ENCODE data around the gene C11orf86. TPM values are rescaled to one million over a fixed set of nuclear protein-coding genes. Genes with fewer than 3 reads are reported as not detected.
"Not testable (repeated sequence)": the region's sequence is repeated elsewhere in the genome, so short reads cannot be mapped to it uniquely, and the experiment has no call there.

The C11orf86 gene
- total RNA-seq, 1 donor from 2014 or later: not detected

GRCh38 chr11:66986178-66986545 is 11.1 kb downstream of the C11orf86 start:
- no peak for DNase-seq (ENCODE audit: low spot score)
- H3K36me3 Mint-ChIP-seq (ENCODE audit: low read depth): peaks cover 2% of the 10 kb centered on the region
- no peaks in the 10 kb centered on the region for H3K4me1 Mint-ChIP-seq (ENCODE audit: low read depth)
- no peaks in the 10 kb centered on the region for H3K9me3 Mint-ChIP-seq
- H3K27me3 Mint-ChIP-seq (ENCODE audit: insufficient read depth): peaks cover 8% of the 10 kb centered on the region
- H3K4me3 Mint-ChIP-seq: no peak overlapping the region
- intact Hi-C loops (cut with micrococcal nuclease): no loop called here
- no peak overlapping the region for H3K27ac Mint-ChIP-seq

- H3K9me3 Mint-ChIP-seq: no peaks in the 10 kb centered on the region
- peaks cover 2% of the 10 kb centered on the region for H3K36me3 Mint-ChIP-seq (ENCODE audit: low read depth)
- DNase-seq (ENCODE audit: low spot score): no peak
- H3K4me1 Mint-ChIP-seq (ENCODE audit: low read depth): no peaks in the 10 kb centered on the region
- intact Hi-C loops (cut with micrococcal nuclease): no loop called here
- no peak overlapping the region for H3K4me3 Mint-ChIP-seq
- peaks cover 8% of the 10 kb centered on the region for H3K27me3 Mint-ChIP-seq (ENCODE audit: insufficient read depth)
- H3K27ac Mint-ChIP-seq: no peak overlapping the region
These were observed 12.1 kb downstream of the C11orf86 start for GRCh38 chr11:66987158-66987620.

- H3K27me3 Mint-ChIP-seq (ENCODE audit: insufficient read depth): peaks cover 8% of the 10 kb centered on the region
- H3K27ac Mint-ChIP-seq: no peak overlapping the region
- no peak overlapping the region for H3K4me3 Mint-ChIP-seq
- no peaks in the 10 kb centered on the region for H3K9me3 Mint-ChIP-seq
- no peak for DNase-seq (ENCODE audit: low spot score)
- H3K4me1 Mint-ChIP-seq (ENCODE audit: low read depth): no peaks in the 10 kb centered on the region
- no peaks in the 10 kb centered on the region for H3K36me3 Mint-ChIP-seq (ENCODE audit: low read depth)
- intact Hi-C loops (cut with micrococcal nuclease): no loop called here
These were observed 13.0 kb downstream of the C11orf86 start for GRCh38 chr11:66987924-66988637.

- DNase-seq (ENCODE audit: low spot score); H3K36me3 Mint-ChIP-seq (ENCODE audit: low read depth); intact Hi-C loops (cut with micrococcal nuclease); H3K9me3 Mint-ChIP-seq; H3K27me3 Mint-ChIP-seq (ENCODE audit: insufficient read depth); H3K4me3 Mint-ChIP-seq; H3K4me1 Mint-ChIP-seq (ENCODE audit: low read depth); H3K27ac Mint-ChIP-seq: not testable (repeated sequence)
These were observed 13.6 kb downstream of the C11orf86 start for GRCh38 chr11:66988741-66989140.

GRCh38 chr11:66989360-66989759 is 14.3 kb downstream of the C11orf86 start:
- H3K4me3 Mint-ChIP-seq; DNase-seq (ENCODE audit: low spot score); H3K36me3 Mint-ChIP-seq (ENCODE audit: low read depth); H3K9me3 Mint-ChIP-seq; H3K4me1 Mint-ChIP-seq (ENCODE audit: low read depth); intact Hi-C loops (cut with micrococcal nuclease); H3K27me3 Mint-ChIP-seq (ENCODE audit: insufficient read depth); H3K27ac Mint-ChIP-seq: not testable (repeated sequence)

- Mint-ChIP-seq H3K4me1 (ENCODE audit: low read depth) (no peaks in the 10 kb centered on the region), H3K27me3 (ENCODE audit: insufficient read depth) (peaks cover 7% of the 10 kb centered on the region), H3K27ac (no peak overlapping the region), H3K9me3 (no peaks in the 10 kb centered on the region), H3K36me3 (ENCODE audit: low read depth) (no peaks in the 10 kb centered on the region), H3K4me3 (no peak overlapping the region)
- intact Hi-C loops (cut with micrococcal nuclease): no loop called here
- no peak for DNase-seq (ENCODE audit: low spot score)
These were observed 16.9 kb downstream of the C11orf86 start for GRCh38 chr11:66992041-66992440.

GRCh38 chr11:66996609-66997273 is 21.6 kb downstream of the C11orf86 start:
- Mint-ChIP-seq H3K9me3 (no peaks in the 10 kb centered on the region), H3K27me3 (ENCODE audit: insufficient read depth) (peaks cover 7% of the 10 kb centered on the region)

GRCh38 chr11:66999555-66999954 is 24.5 kb downstream of the C11orf86 start:
- no peak overlapping the region for H3K4me3 Mint-ChIP-seq
- H3K36me3 Mint-ChIP-seq (ENCODE audit: low read depth): no peaks in the 10 kb centered on the region
- DNase-seq (ENCODE audit: low spot score): no peak
- H3K27me3 Mint-ChIP-seq (ENCODE audit: insufficient read depth): peaks cover 4% of the 10 kb centered on the region
- intact Hi-C loops (cut with micrococcal nuclease): no loop called here
- no peaks in the 10 kb centered on the region for H3K9me3 Mint-ChIP-seq
- no peaks in the 10 kb centered on the region for H3K4me1 Mint-ChIP-seq (ENCODE audit: low read depth)
- H3K27ac Mint-ChIP-seq: no peak overlapping the region

More at GRCh38 chr11:66996609-66997273, 21.6 kb downstream of the C11orf86 start:
- no peak overlapping the region for H3K4me3 Mint-ChIP-seq
- intact Hi-C loops (cut with micrococcal nuclease): no loop called here
- DNase-seq (ENCODE audit: low spot score): no peak
- H3K27ac Mint-ChIP-seq: no peak overlapping the region
- H3K36me3 Mint-ChIP-seq (ENCODE audit: low read depth): no peaks in the 10 kb centered on the region
- no peaks in the 10 kb centered on the region for H3K4me1 Mint-ChIP-seq (ENCODE audit: low read depth)

GRCh38 chr11:67001332-67001731 is 26.2 kb downstream of the C11orf86 start:
- no peaks in the 10 kb centered on the region for H3K4me1 Mint-ChIP-seq (ENCODE audit: low read depth)
- no peak overlapping the region for H3K27ac Mint-ChIP-seq

GRCh38 chr11:67002297-67002913 is 27.3 kb downstream of the C11orf86 start:
- H3K27me3 Mint-ChIP-seq (ENCODE audit: insufficient read depth): peaks cover 5% of the 10 kb centered on the region
- H3K9me3 Mint-ChIP-seq: no peaks in the 10 kb centered on the region
- intact Hi-C loops (cut with micrococcal nuclease): no loop called here
- H3K27ac Mint-ChIP-seq: no peak overlapping the region
- no peaks in the 10 kb centered on the region for H3K36me3 Mint-ChIP-seq (ENCODE audit: low read depth)
- no peaks in the 10 kb centered on the region for H3K4me1 Mint-ChIP-seq (ENCODE audit: low read depth)
- no peak for DNase-seq (ENCODE audit: low spot score)
- H3K4me3 Mint-ChIP-seq: no peak overlapping the region

More at GRCh38 chr11:67001332-67001731, 26.2 kb downstream of the C11orf86 start:
- Mint-ChIP-seq H3K4me3 (no peak overlapping the region), H3K27me3 (ENCODE audit: insufficient read depth) (peaks cover 7% of the 10 kb centered on the region), H3K9me3 (no peaks in the 10 kb centered on the region), H3K36me3 (ENCODE audit: low read depth) (no peaks in the 10 kb centered on the region)
- DNase-seq (ENCODE audit: low spot score): no peak
- intact Hi-C loops (cut with micrococcal nuclease): no loop called here

GRCh38 chr11:67002921-67003411 is 27.9 kb downstream of the C11orf86 start:
- Mint-ChIP-seq H3K27ac (no peak overlapping the region), H3K27me3 (ENCODE audit: insufficient read depth) (peaks cover 5% of the 10 kb centered on the region)

GRCh38 chr11:67005200-67005599 is 30.1 kb downstream of the C11orf86 start:
- H3K4me3 Mint-ChIP-seq; DNase-seq (ENCODE audit: low spot score); H3K27me3 Mint-ChIP-seq (ENCODE audit: insufficient read depth); intact Hi-C loops (cut with micrococcal nuclease); H3K4me1 Mint-ChIP-seq (ENCODE audit: low read depth); H3K36me3 Mint-ChIP-seq (ENCODE audit: low read depth); H3K27ac Mint-ChIP-seq; H3K9me3 Mint-ChIP-seq: not testable (repeated sequence)

More at GRCh38 chr11:67002921-67003411, 27.9 kb downstream of the C11orf86 start:
- no peaks in the 10 kb centered on the region for H3K4me1 Mint-ChIP-seq (ENCODE audit: low read depth)
- intact Hi-C loops (cut with micrococcal nuclease): no loop called here
- H3K9me3 Mint-ChIP-seq: no peaks in the 10 kb centered on the region
- no peak for DNase-seq (ENCODE audit: low spot score)
- H3K4me3 Mint-ChIP-seq: no peak overlapping the region
- H3K36me3 Mint-ChIP-seq (ENCODE audit: low read depth): no peaks in the 10 kb centered on the region

Measured in activated T-helper 1 cell treated with anti-CD3 and anti-CD28 coated beads, Interleukin-12 subunit alpha, Interleukin-12 subunit beta, Interleukin-2, Interleukin-4 antibody, amounts not matched to agents 30 ng/mL and 10 ng/mL and 1 ng/mL, durations not matched to agents 14 hours and 24 hours and 36 hours (primary cell).